CD4-positive, alpha-beta memory T cell (primary cell): ENCODE results near the gene EXOC3L1. TPM values are rescaled to one million over a fixed set of nuclear protein-coding genes. Genes with fewer than 3 reads are reported as not detected.

Source experiments
- CTCF ChIA-PET: fragments of 350-600 bp; sonication (Branson Sonifier 250); formaldehyde crosslinking; loops from one replicate; lab custom pipeline; 2021; ENCODE audit warnings: inconsistent platforms; ENCODE audit not compliant: partially characterized antibody; lab: Charles Lee
- POLR2A ChIA-PET: fragments of 350-600 bp; sonication (Branson Sonifier 250); formaldehyde crosslinking; loops from one replicate; lab custom pipeline; 2021; ENCODE audit not compliant: partially characterized antibody; lab: Charles Lee
- DNase-seq, 5 donors: peaks; one replicate each; pipeline versions ENCODE4 v3.0.0 to v3.0.0-alpha.2; 2020 to 2022; ENCODE audit warnings: mixed read lengths in 1 of 5
- H3K27ac ChIP-seq: one replicate; pipeline ENCODE4 v1.7.0; 2013; ENCODE audit warnings: low read depth, low read length
- H3K27me3 ChIP-seq: 2 replicates; pipeline ENCODE4 v1.7.0; 2013; ENCODE audit warnings: mild to moderate bottlenecking, low read length, moderate library complexity; ENCODE audit not compliant: insufficient read depth
- H3K36me3 ChIP-seq: 2 replicates; pipeline ENCODE4 v1.7.0; 2013; ENCODE audit warnings: mild to moderate bottlenecking, low read length, moderate library complexity; ENCODE audit not compliant: insufficient read depth
- H3K4me1 ChIP-seq: 2 replicates; pipeline ENCODE4 v1.7.0; 2013; ENCODE audit warnings: mild to moderate bottlenecking, low read length, moderate library complexity; ENCODE audit not compliant: insufficient read depth
- H3K4me3 ChIP-seq, 2 donors: one replicate each; pipeline ENCODE4 v1.7.0; 2013; ENCODE audit warnings: low read length in 2 of 2, mild to moderate bottlenecking in 1 of 2
- H3K9me3 ChIP-seq, 2 donors: one replicate each; pipeline ENCODE4 v1.7.0; 2013; ENCODE audit warnings: low read length in 2 of 2, control low read depth in 1 of 2; ENCODE audit not compliant: control insufficient read depth in 1 of 2
- H3K27ac Mint-ChIP-seq, 7 donors: one replicate each; pipeline ENCODE4 v1.8.0; 2020 to 2021; ENCODE audit warnings: mixed read lengths in 7 of 7, mild to moderate bottlenecking in 6 of 7, inconsistent platforms in 3 of 7, moderate library complexity in 3 of 7
- H3K27me3 Mint-ChIP-seq, 2 donors: one replicate each; pipeline ENCODE4 v1.8.0; 2020 to 2021; ENCODE audit warnings: mixed read lengths in 2 of 2
- H3K36me3 Mint-ChIP-seq, 2 donors: one replicate each; pipeline ENCODE4 v1.8.0; 2020 to 2021; ENCODE audit warnings: mixed read lengths in 2 of 2, inconsistent platforms in 1 of 2, mild to moderate bottlenecking in 1 of 2
- H3K4me1 Mint-ChIP-seq, 4 donors: one replicate each; pipeline ENCODE4 v1.8.0; 2020 to 2021; ENCODE audit warnings: mixed read lengths in 4 of 4, mild to moderate bottlenecking in 1 of 4
- H3K4me3 Mint-ChIP-seq, 8 donors: one replicate each; pipeline ENCODE4 v1.8.0; 2020 to 2021; ENCODE audit warnings: mixed read lengths in 8 of 8, mild to moderate bottlenecking in 7 of 8, moderate library complexity in 6 of 8, inconsistent platforms in 3 of 8
- H3K9me3 Mint-ChIP-seq, 8 donors: one replicate each; pipeline ENCODE4 v1.8.0; 2020 to 2021; ENCODE audit warnings: mixed read lengths in 8 of 8, mild to moderate bottlenecking in 5 of 8, inconsistent platforms in 3 of 8, moderate library complexity in 1 of 8
- intact Hi-C: fragments of 100-400 bp; cut with micrococcal nuclease; formaldehyde crosslinking; loops from one replicate; pipeline ENCODE4 v1.15.1; 2023
- polyA plus RNA-seq, 2 donors: library from polyadenylated mRNA; unstranded; fragments of 300-500 nt; fragmentation: Illumina TruSeq; gene quantifications; one replicate each; pipeline ENCODE4 v1.2.3, GENCODE V29; 2021
- total RNA-seq, 2 experiments: library from RNA; stranded (reverse); gene quantifications; one replicate each; pipeline ENCODE4 v1.2.3, GENCODE V29; 2021

The EXOC3L1 gene
- total and polyA plus RNA-seq, 4 experiments from 2014 or later = 0.21 TPM; not detected in 3

DNA sequence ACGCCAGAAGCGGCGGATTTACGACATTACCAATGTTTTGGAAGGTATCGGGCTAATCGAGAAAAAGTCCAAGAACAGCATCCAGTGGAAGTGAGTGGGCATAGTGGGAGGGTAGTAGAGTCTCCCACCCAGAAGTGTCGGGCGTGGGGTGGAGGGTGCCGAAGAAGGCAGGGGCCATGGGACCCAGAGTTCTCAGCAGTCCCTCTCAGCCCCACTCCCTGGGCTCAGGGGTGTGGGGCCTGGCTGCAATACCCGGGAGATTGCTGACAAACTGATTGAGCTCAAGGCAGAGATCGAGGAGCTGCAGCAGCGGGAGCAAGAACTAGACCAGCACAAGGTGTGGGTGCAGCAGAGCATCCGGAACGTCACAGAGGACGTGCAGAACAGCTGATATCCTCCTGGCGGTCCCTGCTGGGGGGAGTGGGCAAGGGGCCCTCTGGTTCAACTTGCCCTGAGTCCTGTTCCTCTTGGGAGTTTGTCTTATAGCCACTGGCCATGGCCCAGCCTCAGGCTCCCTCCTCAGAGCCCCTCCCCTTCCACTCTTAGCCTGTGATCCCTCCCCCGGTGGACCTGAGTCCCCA is 2.9 kb upstream of the EXOC3L1 start:
- H3K4me3 Mint-ChIP-seq = peak overlapping the region; percentile 86 to 96 (median 90)
- no peaks in the 10 kb centered on the region for H3K27me3 ChIP-seq
- peak in 2 of 5 donors; percentile 30 to 61 for DNase-seq
- intact Hi-C loops = loop anchor here (2.0 kb wide), 2 partner anchors 34 to 54 kb away; partner anchors contain the start of genes FHOD1 and TMEM208
- no peaks in the 10 kb centered on the region for H3K9me3 ChIP-seq
- peaks cover 22 to 51% of the 10 kb centered on the region in 2 donors for H3K36me3 Mint-ChIP-seq
- H3K36me3 ChIP-seq = peaks cover 41% of the 10 kb centered on the region
- no peaks in the 10 kb centered on the region for H3K27me3 Mint-ChIP-seq
- peak overlapping the region; percentile 80 for H3K27ac ChIP-seq
- peak overlapping the region; percentile 84 to 87 for H3K4me3 ChIP-seq
- H3K4me1 Mint-ChIP-seq = peaks cover 24 to 53% (median 41%) of the 10 kb centered on the region in 4 donors
- peaks cover 0 to 2% (median 0%) of the 10 kb centered on the region in 8 donors for H3K9me3 Mint-ChIP-seq
- POLR2A ChIA-PET = interaction anchor here (0.7 to 2.4 kb wide), 17 partner anchors 9 to 300 kb away, joined by 3 to 15 read pairs (median 5); partner anchors contain the start of genes HSF4 and TMEM208
- H3K4me1 ChIP-seq = peaks cover 30% of the 10 kb centered on the region
- CTCF ChIA-PET = interaction anchor here (0.8 to 1.7 kb wide), 6 partner anchors 10 to 38 kb away, joined by 3 to 4 read pairs (median 4); partner anchors contain the start of genes FBXL8, NOL3 and TRADD
- peak overlapping the region; percentile 74 to 94 (median 87) for H3K27ac Mint-ChIP-seq

DNA sequence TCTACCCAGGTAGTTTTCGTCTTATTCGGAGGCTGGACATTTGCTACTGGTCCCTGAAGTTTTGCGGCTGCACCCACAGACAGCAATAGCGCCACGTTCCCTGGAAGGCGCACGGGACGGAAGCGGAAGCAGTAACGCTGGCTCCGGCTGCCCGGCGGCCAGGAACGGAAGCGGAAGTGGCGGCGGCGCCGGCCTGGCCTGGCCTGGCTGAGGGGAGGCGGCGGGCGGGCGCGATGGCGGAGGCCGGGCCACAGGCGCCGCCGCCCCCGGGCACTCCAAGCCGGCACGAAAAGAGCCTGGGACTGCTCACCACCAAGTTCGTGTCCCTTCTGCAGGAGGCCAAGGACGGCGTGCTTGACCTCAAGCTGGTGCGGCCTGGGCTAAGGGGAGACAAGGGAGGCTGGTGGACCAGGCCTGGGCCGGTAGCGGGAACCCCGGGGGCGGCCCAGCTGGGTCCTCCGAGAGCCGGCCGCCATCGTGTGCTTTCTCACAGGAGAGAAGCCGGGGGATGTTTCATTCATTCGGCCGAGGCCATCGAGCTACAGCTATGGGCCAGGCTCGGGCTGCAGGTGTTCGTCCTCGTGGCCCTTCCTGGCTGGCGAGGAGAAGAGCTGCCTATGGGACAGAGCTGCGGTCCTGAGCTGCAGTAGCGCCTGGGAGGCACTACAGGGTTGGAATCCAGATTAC is 2.2 kb upstream of the EXOC3L1 start, which contains the start of gene E2F4:
E2F4 (plus strand) TSS at position 161 of the 687 bp plus-strand sequence; CDS start at position 234, 73 bp downstream.
- ChIA-PET CTCF (interaction anchor here (1.1 to 1.7 kb wide), 4 partner anchors 9 to 35 kb away, joined by 3 to 4 read pairs (median 4); partner anchors contain the start of genes FBXL8 and TRADD), POLR2A (interaction anchor here (0.7 to 2.4 kb wide), 16 partner anchors 10 to 299 kb away, joined by 3 to 15 read pairs (median 4); partner anchors contain the start of genes HSF4 and TMEM208)
- Mint-ChIP-seq H3K4me3 (peak within 1 kb of the TSS; percentile 86 to 96 (median 90)), H3K9me3 (peaks cover 0 to 2% (median 0%) of the 10 kb centered on the region in 8 donors), H3K27me3 (no peaks in the 10 kb centered on the region), H3K36me3 (peaks cover 17 to 44% of the 10 kb centered on the region in 2 donors), H3K27ac (peak within 1 kb of the TSS; percentile 84 to 95 (median 91)), H3K4me1 (peaks cover 24 to 50% (median 41%) of the 10 kb centered on the region in 4 donors)
- peaks cover 34% of the 10 kb centered on the region for H3K36me3 ChIP-seq
- peak within 1 kb of the TSS; percentile 80 for H3K27ac ChIP-seq
- intact Hi-C loops = loop anchor here (2.0 kb wide), 2 partner anchors 35 to 55 kb away; partner anchors contain the start of genes FHOD1 and TMEM208
- H3K27me3 ChIP-seq = no peaks in the 10 kb centered on the region
- H3K4me3 ChIP-seq = peak within 1 kb of the TSS; percentile 84 to 87
- DNase-seq = peak; percentile 80 to 85 (median 83)
- H3K4me1 ChIP-seq = peaks cover 30% of the 10 kb centered on the region
- H3K9me3 ChIP-seq = no peaks in the 10 kb centered on the region

DNA sequence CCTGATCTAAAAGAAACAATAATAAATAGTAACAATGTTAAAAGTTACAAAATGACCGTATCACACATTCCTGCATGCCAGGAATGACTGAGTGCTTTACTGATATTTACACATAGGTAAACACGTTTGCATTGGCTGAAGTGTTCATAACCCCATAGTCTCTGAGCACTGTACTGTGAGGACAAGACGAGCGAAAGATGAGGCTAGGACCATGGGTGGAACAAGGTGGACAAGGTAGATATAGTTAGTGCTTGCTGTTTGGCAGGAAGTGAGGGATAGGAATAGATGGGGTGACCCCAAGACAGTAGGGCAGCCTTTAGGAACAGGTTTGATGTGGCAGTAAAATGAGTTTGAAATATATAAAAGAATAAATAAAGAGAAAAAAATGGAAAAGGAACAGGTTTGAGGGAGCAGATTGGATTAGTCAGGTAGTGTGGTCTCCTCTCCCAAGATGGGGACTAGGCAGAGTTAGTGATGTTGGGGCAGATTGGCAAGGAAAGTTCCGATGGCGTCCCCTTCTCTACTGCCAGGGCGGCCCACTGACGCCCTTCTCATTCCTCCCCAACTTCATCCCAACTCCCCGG is 1.6 kb upstream of the EXOC3L1 start:
- intact Hi-C loops = no loop called here
- H3K27ac ChIP-seq = peak overlapping the region; percentile 80
- ChIA-PET CTCF (interaction anchor here (1.1 to 1.7 kb wide), 2 partner anchors 9 to 35 kb away, joined by 3 to 4 read pairs; no protein-coding TSS in a partner anchor), POLR2A (interaction anchor here (1.6 to 2.4 kb wide), 5 partner anchors 17 to 258 kb away, joined by 4 to 12 read pairs (median 9); no protein-coding TSS in a partner anchor)
- H3K4me1 ChIP-seq = peaks cover 30% of the 10 kb centered on the region
- H3K36me3 ChIP-seq = peaks cover 27% of the 10 kb centered on the region
- H3K27me3 ChIP-seq = no peaks in the 10 kb centered on the region
- DNase-seq = no peak
- Mint-ChIP-seq H3K27ac (peak overlapping the region; percentile 75 to 95 (median 87)), H3K4me3 (peak overlapping the region; percentile 86 to 96 (median 90)), H3K36me3 (peaks cover 11 to 37% of the 10 kb centered on the region in 2 donors), H3K9me3 (peaks cover 0 to 2% (median 0%) of the 10 kb centered on the region in 8 donors), H3K27me3 (no peaks in the 10 kb centered on the region), H3K4me1 (peaks cover 20 to 45% (median 34%) of the 10 kb centered on the region in 4 donors)
- H3K9me3 ChIP-seq = no peaks in the 10 kb centered on the region
- peak overlapping the region; percentile 84 to 87 for H3K4me3 ChIP-seq

DNA sequence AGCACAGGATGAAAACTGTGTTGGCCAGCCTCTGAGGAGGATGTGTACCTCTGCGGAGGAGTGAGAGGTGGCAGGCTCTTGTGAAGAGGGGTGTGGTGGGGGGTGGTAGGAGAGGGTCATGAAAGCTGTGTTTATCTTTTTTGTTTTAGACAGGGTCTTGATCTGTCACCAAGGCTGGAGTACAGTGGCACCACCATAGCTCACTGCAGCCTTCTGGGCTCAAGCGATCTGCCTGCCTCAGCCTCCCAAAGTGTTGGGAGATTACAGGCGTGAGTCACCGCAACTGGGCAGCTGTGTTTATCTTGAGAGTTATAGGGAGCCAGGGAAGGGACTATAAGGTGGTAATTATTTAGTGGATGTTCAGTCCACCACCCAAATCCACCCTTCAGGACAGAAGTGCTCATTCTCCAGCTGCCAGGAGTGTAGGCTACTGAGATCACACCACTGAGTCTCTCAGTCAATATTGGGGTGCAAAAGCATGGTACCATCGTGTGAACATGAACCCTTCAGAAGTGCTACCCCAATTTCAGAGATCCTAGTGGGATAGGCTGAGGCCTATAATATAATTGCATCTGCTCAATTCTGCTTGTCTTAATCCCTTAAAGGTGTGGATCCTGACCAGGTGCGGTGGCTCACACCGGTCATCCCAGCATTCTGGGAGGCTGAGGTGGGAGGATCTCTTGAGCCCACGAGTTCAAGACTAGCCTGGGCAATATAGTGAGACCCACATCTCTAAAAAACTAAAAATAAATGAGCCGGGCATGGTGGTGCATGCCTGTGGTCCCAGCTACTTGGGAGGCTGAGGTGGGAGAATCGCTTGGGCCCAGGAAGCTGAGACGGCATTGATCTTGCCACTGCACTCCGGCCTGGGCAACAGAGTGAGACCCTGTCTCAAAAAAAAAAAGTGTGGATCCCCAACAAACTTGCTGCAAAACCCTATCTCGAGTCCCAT is 788 bp upstream of the EXOC3L1 start:
- Mint-ChIP-seq H3K27ac (peak overlapping the region in 4 of 7 donors; percentile 84 to 95 (median 86)), H3K4me3 (peak overlapping the region in 4 of 8 donors; percentile 25 to 91 (median 87)), H3K9me3 (peaks cover 0 to 2% (median 0%) of the 10 kb centered on the region in 8 donors), H3K36me3 (peaks cover 4 to 29% of the 10 kb centered on the region in 2 donors), H3K27me3 (no peaks in the 10 kb centered on the region), H3K4me1 (peaks cover 16 to 39% (median 29%) of the 10 kb centered on the region in 4 donors)
- ChIA-PET CTCF (no interaction called here), POLR2A (interaction anchor here (0.7 to 2.1 kb wide), 3 partner anchors 16 to 36 kb away, joined by 3 to 7 read pairs (median 4); partner anchors contain the start of gene TMEM208)
- Histone ChIP-seq H3K4me1 (peaks cover 31% of the 10 kb centered on the region), H3K4me3 (no peak overlapping the region), H3K27me3 (no peaks in the 10 kb centered on the region), H3K9me3 (no peaks in the 10 kb centered on the region), H3K27ac (no peak overlapping the region), H3K36me3 (peaks cover 19% of the 10 kb centered on the region)
- intact Hi-C loops = no loop called here
- no peak for DNase-seq

- Histone ChIP-seq H3K9me3 (no peaks in the 10 kb centered on the region), H3K4me3 (no peak overlapping the region), H3K36me3 (peaks cover under 1% of the 10 kb centered on the region), H3K4me1 (peaks cover 39% of the 10 kb centered on the region), H3K27me3 (no peaks in the 10 kb centered on the region), H3K27ac (no peak overlapping the region)
- Mint-ChIP-seq H3K4me3 (no peak overlapping the region), H3K27ac (no peak overlapping the region), H3K36me3 (peaks cover 0 to 14% of the 10 kb centered on the region in 2 donors), H3K27me3 (peaks cover 0 to 2% of the 10 kb centered on the region in 2 donors), H3K9me3 (no peaks in the 10 kb centered on the region), H3K4me1 (peaks cover 24 to 38% (median 31%) of the 10 kb centered on the region in 4 donors)
- no peak for DNase-seq
- POLR2A ChIA-PET = interaction anchor here (1.7 to 2.1 kb wide), 2 partner anchors 14 to 34 kb away, joined by 5 to 7 read pairs; no protein-coding TSS in a partner anchor
- intact Hi-C loops = no loop called here
- CTCF ChIA-PET = interaction anchor here (1.0 to 1.4 kb wide), 6 partner anchors 28 to 211 kb away, joined by 3 to 4 read pairs (median 3); partner anchors contain the start of genes FBXL8 and TRADD
These were observed 1.1 kb downstream of the EXOC3L1 start for GRCh38 chr16:67188798-67189197.
